Raji (cell line): ENCODE data around the gene ADGRV1.

Experiments used
- POLR2A ChIP-seq: IDR thresholded peaks from 2 replicates; pipeline ENCODE4 v1.6.1; 2011; ENCODE audit warnings: low read depth, low read length, control low read depth; ENCODE audit not compliant: insufficient read depth

The ADGRV1 gene

GRCh38 chr5:90981177-90981576 lies 422.6 kb downstream of the ADGRV1 start:
- TF ChIP-seq POLR2A, result no peak

- no peak for TF ChIP-seq POLR2A
These were observed 423.2 kb downstream of the ADGRV1 start for GRCh38 chr5:90981821-90982220.

DNA sequence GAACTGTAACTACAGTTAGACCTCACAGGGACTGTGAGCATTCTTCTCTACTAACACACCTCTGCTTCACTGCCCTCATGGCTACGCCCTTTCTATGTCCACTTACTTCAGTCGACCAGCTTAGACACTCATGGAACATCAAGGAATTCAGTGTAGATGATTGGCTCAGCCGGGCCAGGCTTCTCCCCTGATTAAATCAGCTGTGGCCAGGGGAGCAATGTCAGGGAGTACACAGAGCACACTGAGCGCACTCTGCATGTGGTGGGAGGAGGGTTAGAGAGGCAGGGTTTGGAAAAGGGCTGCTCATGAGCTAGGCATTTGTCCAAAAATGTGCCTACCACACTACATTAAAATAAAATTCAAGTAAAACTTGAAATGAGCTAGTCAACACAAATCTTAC lies 424.0 kb downstream of the ADGRV1 start:
- no peak for TF ChIP-seq POLR2A

DNA sequence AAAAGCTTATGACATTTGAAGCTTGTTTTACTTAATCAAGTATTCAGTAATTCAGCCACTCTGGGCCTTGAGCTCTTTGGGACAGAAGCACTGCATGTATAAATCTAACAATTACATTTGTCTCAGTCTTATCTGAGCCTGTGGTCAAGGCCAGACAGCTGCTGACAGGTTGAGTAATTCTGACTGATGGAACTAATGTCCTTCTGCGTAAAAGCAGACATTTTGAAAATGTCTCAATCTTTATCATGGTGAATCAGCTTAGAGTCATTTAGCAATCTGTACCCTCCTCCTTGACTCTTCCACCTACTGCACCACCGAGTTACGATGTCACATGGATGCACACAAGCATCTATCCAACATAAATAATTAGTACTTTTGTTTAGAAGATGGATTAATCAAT lies 424.6 kb downstream of the ADGRV1 start:
- no peak for TF ChIP-seq POLR2A

DNA sequence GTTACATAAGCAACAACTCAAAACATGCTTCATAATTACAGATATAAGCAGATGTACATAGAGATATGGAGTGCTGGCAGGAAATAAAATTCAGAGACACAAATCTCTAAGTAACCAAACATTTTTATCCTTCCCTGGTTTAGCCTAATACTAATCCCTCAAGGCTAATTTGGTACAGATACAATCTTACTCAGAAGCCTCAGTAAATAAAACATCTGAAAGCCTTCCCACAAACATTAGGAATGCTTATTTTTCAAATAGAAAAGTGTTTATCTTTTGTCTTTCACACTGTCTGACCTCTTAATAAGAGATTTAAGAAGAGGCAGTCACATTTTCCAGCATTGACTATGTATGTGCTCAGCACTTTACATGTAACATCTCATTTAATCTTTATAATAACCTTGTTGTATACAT lies 425.1 kb downstream of the ADGRV1 start:
- no peak for TF ChIP-seq POLR2A

DNA sequence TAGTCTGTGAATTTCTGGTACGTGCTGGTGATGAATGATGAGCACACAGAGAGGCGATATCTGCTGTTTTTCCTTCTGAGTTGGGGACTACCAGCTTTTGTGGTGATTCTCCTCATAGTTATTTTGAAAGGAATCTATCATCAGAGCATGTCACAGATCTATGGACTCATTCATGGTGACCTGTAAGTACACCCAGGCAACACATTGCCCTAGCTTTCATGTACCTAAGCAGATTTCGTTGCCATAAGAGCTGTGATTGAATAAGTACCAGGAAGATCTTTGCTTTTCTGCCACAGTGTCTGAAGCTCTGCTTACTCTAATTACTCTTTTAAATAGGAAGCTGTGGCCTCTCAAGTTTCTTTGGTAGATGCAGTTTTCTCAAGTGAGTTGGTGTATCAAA lies 426.7 kb downstream of the ADGRV1 start:
- no peak for TF ChIP-seq POLR2A

- no peak for TF ChIP-seq POLR2A
These were observed 429.1 kb downstream of the ADGRV1 start for GRCh38 chr5:90987726-90988125.

- TF ChIP-seq POLR2A, result no peak
These were observed 432.6 kb downstream of the ADGRV1 start for GRCh38 chr5:90991201-90991600.

GRCh38 chr5:90994796-90995195 lies 436.2 kb downstream of the ADGRV1 start:
- no peak for TF ChIP-seq POLR2A

DNA sequence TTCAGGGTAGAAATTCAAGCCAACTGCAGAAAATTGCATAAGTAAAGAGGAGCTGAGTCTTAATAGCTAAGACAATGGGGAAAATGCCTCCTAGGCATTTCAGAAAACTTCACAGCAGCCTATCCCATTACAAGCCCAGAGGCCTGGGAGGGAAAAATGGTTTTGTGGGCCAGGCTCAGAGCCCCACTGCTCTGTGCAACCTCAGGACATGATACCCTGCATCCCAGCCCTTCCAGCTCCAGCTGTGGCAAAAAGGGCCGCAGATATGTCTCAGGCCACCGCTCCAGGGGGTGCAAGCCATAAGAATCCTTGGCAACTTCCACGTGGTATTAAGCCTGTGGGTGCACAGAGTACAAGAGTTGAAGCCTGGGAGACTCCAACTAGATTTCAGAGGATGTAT lies 437.5 kb downstream of the ADGRV1 start:
- TF ChIP-seq POLR2A, result no peak

DNA sequence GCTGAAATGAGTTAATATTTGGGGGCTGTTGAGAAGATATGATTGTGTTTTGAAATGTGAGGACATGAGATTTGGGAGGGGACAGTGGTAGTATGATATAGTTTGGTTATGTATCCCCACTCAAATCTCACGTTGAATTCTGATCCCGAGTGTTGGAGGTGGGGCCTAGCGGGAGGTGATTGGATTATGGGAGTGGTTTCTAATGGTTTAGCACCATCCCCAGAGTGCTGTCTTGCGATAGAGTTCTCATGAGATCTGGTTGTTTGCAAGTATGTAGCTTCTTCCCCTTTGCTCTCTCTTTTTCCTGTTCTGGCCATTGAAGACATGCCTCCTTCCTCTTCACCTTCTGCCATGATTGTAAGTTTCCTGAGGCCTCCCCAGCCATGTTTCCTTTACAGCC lies 438.5 kb downstream of the ADGRV1 start:
- no peak for TF ChIP-seq POLR2A

- no peak for TF ChIP-seq POLR2A
These were observed 442.1 kb downstream of the ADGRV1 start for GRCh38 chr5:91000743-91001142.

- no peak for TF ChIP-seq POLR2A
These were observed 448.1 kb downstream of the ADGRV1 start for GRCh38 chr5:91006713-91007112.

DNA sequence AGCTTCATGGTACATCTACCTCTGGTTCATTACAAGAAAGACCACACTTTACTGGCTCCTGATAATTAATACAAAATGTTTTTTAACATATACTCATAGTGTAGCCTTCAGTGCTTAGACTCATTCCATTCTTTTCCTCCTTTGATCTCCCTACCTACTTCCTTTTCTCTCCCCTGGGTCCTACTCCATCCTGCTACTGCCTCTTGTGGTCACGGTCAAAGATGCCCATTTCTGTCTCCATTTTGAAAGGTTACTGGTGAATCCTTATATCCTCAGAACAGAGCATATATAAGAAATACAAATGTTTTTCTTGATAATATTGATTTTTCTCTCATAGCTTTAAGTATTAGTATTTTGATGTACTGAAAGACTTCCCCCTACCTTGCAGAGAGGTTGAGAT lies 448.7 kb downstream of the ADGRV1 start:
- TF ChIP-seq POLR2A, result no peak

- no peak for TF ChIP-seq POLR2A
These were observed 449.3 kb downstream of the ADGRV1 start for GRCh38 chr5:91007780-91008402.

- TF ChIP-seq POLR2A, result no peak
These were observed 451.5 kb downstream of the ADGRV1 start for GRCh38 chr5:91010090-91010489.

- TF ChIP-seq POLR2A, result no peak
These were observed 452.4 kb downstream of the ADGRV1 start for GRCh38 chr5:91011029-91011428.
